Measurements from ENCODE around the gene ANKRD53. TPM values are rescaled to one million over a fixed set of nuclear protein-coding genes. Genes with fewer than 3 reads are reported as not detected.

The ANKRD53 gene
- total and polyA plus RNA-seq, 4 experiments from 2014 or later = 0.20 TPM; not detected in 3

DNA sequence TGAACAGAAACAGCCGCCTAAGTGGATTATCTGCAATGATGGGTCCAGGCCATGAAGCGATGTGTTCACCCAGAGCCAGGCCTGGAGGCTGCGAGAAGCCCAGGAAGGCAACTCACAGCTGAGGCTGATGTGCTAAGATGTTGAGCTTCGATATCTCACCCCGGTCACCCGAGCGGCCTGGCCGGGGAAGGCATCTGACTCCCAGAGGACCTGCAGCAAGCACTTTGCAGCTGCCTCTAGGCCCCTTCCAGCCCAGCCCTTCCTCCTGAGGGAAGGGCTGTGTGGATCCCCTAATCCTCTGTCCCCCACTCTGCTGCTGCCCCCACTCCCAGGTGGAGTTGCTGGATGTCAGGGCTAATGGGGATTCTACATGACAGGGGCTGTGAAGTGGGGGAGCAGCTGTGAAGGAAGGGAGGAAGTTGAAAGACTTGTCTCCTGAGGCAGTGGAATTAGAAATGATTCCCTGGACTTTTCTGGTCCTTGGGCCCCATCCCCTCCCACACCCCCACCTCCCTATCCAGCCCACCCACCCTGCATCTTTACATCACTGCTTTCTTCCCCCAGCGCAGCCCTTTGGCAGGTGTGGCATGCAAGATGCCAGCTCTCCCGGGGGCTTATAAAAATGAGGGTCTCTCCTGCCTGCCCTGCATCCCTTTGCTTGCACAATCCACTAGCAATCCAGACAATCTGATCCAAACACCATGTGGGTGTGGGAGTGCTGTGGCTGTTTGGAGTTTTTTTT is 38.4 kb upstream of the ANKRD53 start:
- Histone ChIP-seq H3K27ac (ENCODE audit: low read depth, low read length) (no peak overlapping the region), H3K9me3 (ENCODE audit: control insufficient read depth in 1 of 2, low read length in 2 of 2) (no peaks in the 10 kb centered on the region), H3K4me1 (ENCODE audit: insufficient read depth, low read length) (no peaks in the 10 kb centered on the region), H3K36me3 (ENCODE audit: insufficient read depth, low read length) (no peaks in the 10 kb centered on the region), H3K27me3 (ENCODE audit: insufficient read depth, low read length) (no peaks in the 10 kb centered on the region), H3K4me3 (ENCODE audit: low read length in 2 of 2) (no peak overlapping the region)
- intact Hi-C loops (cut with micrococcal nuclease) = no loop called here
- Mint-ChIP-seq H3K4me3 (no peak overlapping the region), H3K36me3 (no peaks in the 10 kb centered on the region), H3K4me1 (peaks cover 0 to 2% (median 0%) of the 10 kb centered on the region in 4 donors), H3K27ac (no peak overlapping the region), H3K9me3 (no peaks in the 10 kb centered on the region), H3K27me3 (peaks cover 11 to 14% of the 10 kb centered on the region in 2 donors)
- ChIA-PET CTCF (ENCODE audit: partially characterized antibody) (interaction anchor here (1.9 kb wide), 1 partner anchor 8 kb away, joined by 13 read pairs; no protein-coding TSS in a partner anchor), POLR2A (ENCODE audit: partially characterized antibody) (no interaction called here)
- DNase-seq = no peak

DNA sequence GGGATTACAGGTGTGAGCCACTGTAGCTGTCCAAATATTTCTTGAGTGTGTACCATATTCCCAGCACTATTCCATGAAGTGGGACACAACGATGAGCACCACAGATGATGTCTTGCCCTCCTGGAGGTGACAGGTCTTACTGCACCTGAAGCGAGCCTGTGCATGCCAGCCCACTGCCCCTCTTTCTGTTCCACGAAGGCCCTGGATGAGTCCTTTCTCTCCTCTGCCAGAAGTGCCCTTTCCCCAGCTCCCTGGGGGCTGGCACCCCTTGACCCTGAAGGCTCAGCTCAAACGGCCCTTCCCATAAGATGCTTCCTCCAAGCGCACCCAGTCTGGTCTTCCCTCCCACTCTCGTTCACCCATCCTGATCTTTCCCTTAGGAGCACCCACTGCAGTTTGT is 37.2 kb upstream of the ANKRD53 start:
- Histone ChIP-seq H3K4me3 (ENCODE audit: low read length in 2 of 2) (no peak overlapping the region), H3K27ac (ENCODE audit: low read depth, low read length) (no peak overlapping the region), H3K27me3 (ENCODE audit: insufficient read depth, low read length) (no peaks in the 10 kb centered on the region), H3K4me1 (ENCODE audit: insufficient read depth, low read length) (no peaks in the 10 kb centered on the region), H3K9me3 (ENCODE audit: control insufficient read depth in 1 of 2, low read length in 2 of 2) (no peaks in the 10 kb centered on the region), H3K36me3 (ENCODE audit: insufficient read depth, low read length) (no peaks in the 10 kb centered on the region)
- ChIA-PET POLR2A (ENCODE audit: partially characterized antibody) (no interaction called here), CTCF (ENCODE audit: partially characterized antibody) (no interaction called here)
- Mint-ChIP-seq H3K4me1 (no peaks in the 10 kb centered on the region), H3K27ac (no peak overlapping the region), H3K9me3 (no peaks in the 10 kb centered on the region), H3K27me3 (peaks cover 13 to 14% of the 10 kb centered on the region in 2 donors), H3K4me3 (no peak overlapping the region), H3K36me3 (no peaks in the 10 kb centered on the region)
- intact Hi-C loops (cut with micrococcal nuclease) = no loop called here
- no peak for DNase-seq

DNA sequence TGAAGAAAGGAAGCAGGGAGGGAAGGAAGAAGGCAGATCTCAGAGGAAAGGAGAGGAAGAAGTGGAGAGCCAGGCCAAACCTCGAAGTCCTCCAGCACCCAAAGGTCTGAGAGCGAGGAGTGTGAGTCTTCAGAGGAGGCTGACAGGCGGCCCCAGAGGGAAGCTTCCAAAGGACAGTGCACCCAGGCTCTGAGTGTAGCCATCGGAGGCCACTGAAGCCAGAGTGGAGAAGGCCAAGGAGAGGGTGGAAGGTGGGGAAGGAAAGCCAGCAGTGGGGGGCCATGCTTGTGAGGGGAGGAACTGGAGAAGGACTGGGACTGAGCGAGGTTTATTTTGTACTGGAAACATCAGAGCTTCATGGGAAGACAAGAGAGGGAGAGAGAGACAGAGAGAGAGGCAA is 36.7 kb upstream of the ANKRD53 start:
- ChIA-PET CTCF (ENCODE audit: partially characterized antibody) (no interaction called here), POLR2A (ENCODE audit: partially characterized antibody) (no interaction called here)
- Mint-ChIP-seq H3K4me3 (no peak overlapping the region), H3K4me1 (peaks cover 0 to 2% (median under 1%) of the 10 kb centered on the region in 4 donors), H3K9me3 (no peaks in the 10 kb centered on the region), H3K27ac (no peak overlapping the region), H3K36me3 (no peaks in the 10 kb centered on the region), H3K27me3 (peaks cover 11 to 14% of the 10 kb centered on the region in 2 donors)
- no peak overlapping the region for H3K4me3 ChIP-seq (ENCODE audit: low read length in 2 of 2)
- intact Hi-C loops (cut with micrococcal nuclease) = no loop called here
- H3K36me3 ChIP-seq (ENCODE audit: insufficient read depth, low read length) = no peaks in the 10 kb centered on the region
- H3K27ac ChIP-seq (ENCODE audit: low read depth, low read length) = no peak overlapping the region
- H3K4me1 ChIP-seq (ENCODE audit: insufficient read depth, low read length) = no peaks in the 10 kb centered on the region
- peaks cover 4% of the 10 kb centered on the region for H3K27me3 ChIP-seq (ENCODE audit: insufficient read depth, low read length)
- no peak for DNase-seq
- H3K9me3 ChIP-seq (ENCODE audit: control insufficient read depth in 1 of 2, low read length in 2 of 2) = no peaks in the 10 kb centered on the region

DNA sequence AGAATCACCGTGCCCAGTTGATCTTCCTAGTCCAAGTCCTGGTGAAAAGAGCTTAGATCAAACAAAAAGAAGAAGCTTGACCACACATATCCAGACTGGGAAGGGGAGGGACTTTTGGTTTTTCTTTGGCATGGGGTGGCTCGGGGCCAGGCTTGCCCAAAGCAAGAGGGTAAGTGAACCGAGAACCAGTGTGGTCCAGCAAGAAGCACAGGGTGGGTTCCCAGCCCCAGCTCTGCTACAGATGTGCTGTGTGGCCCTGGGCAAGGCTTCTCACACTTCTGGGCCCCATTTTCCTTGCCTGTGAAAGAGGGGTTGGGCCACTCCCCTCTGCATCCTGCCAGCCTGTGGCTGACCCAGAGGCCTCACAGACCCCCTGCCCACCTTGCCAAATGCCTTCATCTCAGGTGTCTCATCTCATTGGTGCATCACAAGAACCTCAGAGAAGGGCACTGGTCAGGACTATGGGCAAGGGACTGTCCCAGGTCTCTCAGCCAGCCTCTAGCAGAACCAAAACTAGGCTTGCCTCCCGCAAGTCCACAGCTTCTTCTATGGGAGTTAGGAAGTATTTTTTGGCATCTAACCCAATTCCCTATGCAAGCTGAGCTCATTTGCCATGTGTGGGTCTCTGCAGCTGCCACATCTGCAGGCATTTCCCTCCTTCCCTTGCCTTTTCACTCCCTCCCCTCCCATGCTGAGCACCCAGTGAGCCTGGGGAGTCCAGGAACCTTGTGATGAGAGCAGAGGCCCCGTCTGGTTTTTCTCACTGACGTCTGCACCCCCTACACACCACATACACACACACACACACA is 35.8 kb upstream of the ANKRD53 start:
- CTCF ChIA-PET (ENCODE audit: partially characterized antibody) = interaction anchor here (0.5 to 1.4 kb wide), 2 partner anchors 72 to 389 kb away, joined by 3 to 4 read pairs; partner anchors contain the start of gene ZNF638
- Histone ChIP-seq H3K27me3 (ENCODE audit: insufficient read depth, low read length) (peaks cover 5% of the 10 kb centered on the region), H3K27ac (ENCODE audit: low read depth, low read length) (no peak overlapping the region), H3K4me3 (ENCODE audit: low read length in 2 of 2) (no peak overlapping the region), H3K9me3 (ENCODE audit: control insufficient read depth in 1 of 2, low read length in 2 of 2) (no peaks in the 10 kb centered on the region), H3K4me1 (ENCODE audit: insufficient read depth, low read length) (no peaks in the 10 kb centered on the region), H3K36me3 (ENCODE audit: insufficient read depth, low read length) (no peaks in the 10 kb centered on the region)
- intact Hi-C loops (cut with micrococcal nuclease) = no loop called here
- Mint-ChIP-seq H3K4me3 (no peak overlapping the region), H3K27ac (no peak overlapping the region), H3K27me3 (peaks cover 15 to 16% of the 10 kb centered on the region in 2 donors), H3K36me3 (no peaks in the 10 kb centered on the region), H3K4me1 (peaks cover 2 to 8% (median 5%) of the 10 kb centered on the region in 4 donors), H3K9me3 (no peaks in the 10 kb centered on the region)
- no peak for DNase-seq
- POLR2A ChIA-PET (ENCODE audit: partially characterized antibody) = no interaction called here

DNA sequence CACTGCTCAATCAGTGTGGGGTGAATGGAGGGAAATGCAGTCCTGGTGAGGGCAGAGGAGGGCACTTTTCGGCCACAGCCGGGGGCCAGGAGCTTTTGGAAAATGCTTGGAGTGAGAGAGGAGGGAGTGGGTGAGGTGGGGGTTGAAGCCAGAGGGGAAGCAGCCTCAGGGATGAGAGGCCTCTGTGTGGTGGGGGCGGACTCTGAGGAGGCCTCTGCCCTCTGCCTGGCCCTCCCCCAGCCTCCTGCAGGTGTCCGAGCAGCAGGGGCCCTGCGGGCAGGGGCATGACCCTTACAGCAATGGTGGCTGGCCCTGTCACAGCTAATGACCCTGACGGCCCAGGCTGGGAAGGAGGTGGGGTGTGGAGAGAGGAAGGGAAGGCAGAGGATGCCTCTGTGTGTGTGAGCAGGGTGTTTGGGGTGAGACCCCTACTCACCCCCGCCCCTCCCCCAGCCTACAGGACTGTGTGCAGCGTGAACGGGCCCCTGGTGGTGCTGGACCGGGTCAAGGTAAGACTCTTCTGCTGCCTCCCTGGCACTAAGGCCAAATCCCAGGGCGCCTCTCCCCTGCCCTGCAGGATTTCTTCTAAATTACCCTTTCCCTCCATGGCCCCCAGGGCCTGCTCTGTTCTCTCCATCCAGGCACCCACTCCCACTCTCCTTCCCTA is 35.1 kb upstream of the ANKRD53 start:
- no peaks in the 10 kb centered on the region for H3K9me3 Mint-ChIP-seq
- no peaks in the 10 kb centered on the region for H3K9me3 ChIP-seq (ENCODE audit: control insufficient read depth in 1 of 2, low read length in 2 of 2)
- POLR2A ChIA-PET (ENCODE audit: partially characterized antibody) = no interaction called here
- H3K27me3 Mint-ChIP-seq = peaks cover 15 to 18% of the 10 kb centered on the region in 2 donors
- peaks cover 4% of the 10 kb centered on the region for H3K4me1 ChIP-seq (ENCODE audit: insufficient read depth, low read length)
- CTCF ChIA-PET (ENCODE audit: partially characterized antibody) = interaction anchor here (1.4 kb wide), 1 partner anchor 73 kb away, joined by 3 read pairs; no protein-coding TSS in a partner anchor
- H3K36me3 Mint-ChIP-seq = no peaks in the 10 kb centered on the region
- no peaks in the 10 kb centered on the region for H3K36me3 ChIP-seq (ENCODE audit: insufficient read depth, low read length)
- no peak overlapping the region for H3K4me3 Mint-ChIP-seq
- no peak overlapping the region for H3K27ac ChIP-seq (ENCODE audit: low read depth, low read length)
- no peak for DNase-seq
- intact Hi-C loops (cut with micrococcal nuclease) = no loop called here
- H3K27me3 ChIP-seq (ENCODE audit: insufficient read depth, low read length) = peaks cover 5% of the 10 kb centered on the region
- H3K4me3 ChIP-seq (ENCODE audit: low read length in 2 of 2) = no peak overlapping the region
- peak overlapping the region in 1 of 7 donors; percentile 32 for H3K27ac Mint-ChIP-seq
- H3K4me1 Mint-ChIP-seq = peaks cover 7 to 15% (median 11%) of the 10 kb centered on the region in 4 donors

DNA sequence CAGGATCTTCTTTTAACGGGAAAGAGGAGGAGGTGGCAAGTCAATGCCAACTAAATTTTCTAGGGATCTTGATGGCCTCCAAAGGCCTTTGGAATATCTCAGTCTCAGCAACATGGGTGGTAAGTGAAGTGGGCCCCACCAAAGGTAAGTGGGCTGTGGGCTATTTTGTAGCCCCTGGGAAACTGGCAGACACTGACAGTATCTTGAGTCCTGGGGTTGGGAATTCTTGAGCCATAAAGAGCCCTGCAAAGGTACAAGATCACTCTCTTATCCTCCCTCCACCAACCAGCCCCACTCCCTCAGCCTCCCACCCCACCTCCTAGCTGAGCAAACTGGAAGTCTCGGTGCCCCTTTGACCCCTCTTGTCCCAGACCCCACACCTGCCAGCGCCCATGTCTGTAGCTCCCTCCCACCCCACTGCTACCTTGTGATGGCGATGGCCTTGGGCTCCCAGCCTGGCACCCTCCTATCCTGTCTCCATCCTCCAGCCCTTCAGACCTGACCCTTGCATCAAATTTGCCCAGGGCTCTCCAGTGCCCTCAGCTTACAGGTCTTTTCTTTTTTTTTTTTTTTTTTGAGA is 34.2 kb upstream of the ANKRD53 start:
- H3K36me3 ChIP-seq (ENCODE audit: insufficient read depth, low read length) = no peaks in the 10 kb centered on the region
- no peaks in the 10 kb centered on the region for H3K9me3 ChIP-seq (ENCODE audit: control insufficient read depth in 1 of 2, low read length in 2 of 2)
- POLR2A ChIA-PET (ENCODE audit: partially characterized antibody) = no interaction called here
- intact Hi-C loops (cut with micrococcal nuclease) = no loop called here
- CTCF ChIA-PET (ENCODE audit: partially characterized antibody) = interaction anchor here (0.8 kb wide), 1 partner anchor 32 kb away, joined by 3 read pairs; no protein-coding TSS in a partner anchor
- H3K4me3 ChIP-seq (ENCODE audit: low read length in 2 of 2) = no peak overlapping the region
- Mint-ChIP-seq H3K27me3 (peaks cover 10 to 16% of the 10 kb centered on the region in 2 donors), H3K4me1 (peaks cover 8 to 17% (median 13%) of the 10 kb centered on the region in 4 donors), H3K4me3 (no peak overlapping the region), H3K27ac (no peak overlapping the region), H3K9me3 (no peaks in the 10 kb centered on the region), H3K36me3 (no peaks in the 10 kb centered on the region)
- H3K4me1 ChIP-seq (ENCODE audit: insufficient read depth, low read length) = peaks cover 8% of the 10 kb centered on the region
- DNase-seq = no peak
- H3K27me3 ChIP-seq (ENCODE audit: insufficient read depth, low read length) = peaks cover 5% of the 10 kb centered on the region
- no peak overlapping the region for H3K27ac ChIP-seq (ENCODE audit: low read depth, low read length)
